Fibroblast of lung (primary cell): ENCODE results near the gene CYBA. TPM values are rescaled to one million over a fixed set of nuclear protein-coding genes. Genes with fewer than 3 reads are reported as not detected.

ENCODE experiments used
- DNase-seq, 2 donors: peaks; one replicate each; pipeline versions ENCODE4 v3.0.0 to v3.0.0-alpha.2; 2010; ENCODE audit warnings: low read depth in 2 of 2
- H2AFZ ChIP-seq: 2 replicates; pipeline ENCODE4 v1.5.1; 2012; ENCODE audit warnings: low read length, control low read depth, inconsistent platforms
- H3K27ac ChIP-seq: 2 replicates; pipeline ENCODE4 v1.5.1; 2011; ENCODE audit warnings: low read length, control low read depth; ENCODE audit not compliant: insufficient read depth
- H3K27me3 ChIP-seq: 2 replicates; pipeline ENCODE4 v1.5.1; 2011; ENCODE audit warnings: mild to moderate bottlenecking, low read length; ENCODE audit not compliant: control insufficient read depth, insufficient read depth
- H3K36me3 ChIP-seq: 2 replicates; pipeline ENCODE4 v1.5.1; 2011; ENCODE audit warnings: low read length; ENCODE audit not compliant: control insufficient read depth, insufficient read depth
- H3K4me1 ChIP-seq: 2 replicates; pipeline ENCODE4 v1.5.1; 2011; ENCODE audit warnings: low read length; ENCODE audit not compliant: control insufficient read depth, insufficient read depth; ENCODE audit errors: extremely low read depth
- H3K4me2 ChIP-seq: 2 replicates; pipeline ENCODE4 v1.5.1; 2011; ENCODE audit warnings: low read length, control low read depth; ENCODE audit not compliant: insufficient read depth; ENCODE audit errors: extremely low read depth
- H3K4me3 ChIP-seq, 4 experiments: fragments of 200-600 bp in 1 of 4; sonication (generic) in 1 of 4; replicated peaks in 1 of 4; 2 replicates each; pipeline ENCODE4 v1.5.1; 2011 to 2016; ENCODE audit warnings: low read length in 4 of 4, low read depth in 3 of 4, mild to moderate bottlenecking in 3 of 4, control low read depth in 2 of 4, inconsistent platforms in 1 of 4, mixed read lengths in 1 of 4; ENCODE audit not compliant: insufficient read depth in 1 of 4; ENCODE audit errors: control extremely low read depth in 1 of 4
- H3K79me2 ChIP-seq: 2 replicates; pipeline ENCODE4 v1.5.1; 2012; ENCODE audit warnings: mild to moderate bottlenecking, low read length, inconsistent platforms; ENCODE audit not compliant: control insufficient read depth, insufficient read depth
- H3K9ac ChIP-seq: 2 replicates; pipeline ENCODE4 v1.5.1; 2011; ENCODE audit warnings: mild to moderate bottlenecking, low read length, control low read depth; ENCODE audit not compliant: insufficient read depth
- H3K9me3 ChIP-seq: 2 replicates; pipeline ENCODE4 v1.5.1; 2012; ENCODE audit warnings: low read depth, low read length; ENCODE audit not compliant: control insufficient read depth, insufficient read depth
- H4K20me1 ChIP-seq: 2 replicates; pipeline ENCODE4 v1.5.1; 2011; ENCODE audit warnings: low read length; ENCODE audit not compliant: control insufficient read depth, insufficient read depth; ENCODE audit errors: extremely low read depth
- EZH2 ChIP-seq: IDR thresholded peaks from 2 replicates; pipeline ENCODE4 v1.5.1; 2012; ENCODE audit warnings: low read length, control low read depth, mild to moderate bottlenecking; ENCODE audit errors: missing control alignments
- polyA plus RNA-seq, 2 donors: library from polyadenylated mRNA; depleted of rRNA in 1 of 2; stranded (reverse) in 1 of 2; unstranded in 1 of 2; fragments of >200 nt; gene quantifications; 2 replicates each; pipeline ENCODE4 v1.2.1, GENCODE V29; 2011 to 2012; ENCODE audit warnings: missing spikeins in 1 of 2
- total RNA-seq: library from RNA; depleted of rRNA; stranded (reverse); fragments of >200 nt; gene quantifications from 2 replicates; pipeline ENCODE4 v1.2.1, GENCODE V29; 2014
- TF ChIP-seq, protein P1 (sequence below), 2 donors: IDR thresholded peaks in 1 of 2; conservative IDR thresholded peaks in 1 of 2; 1 replicate in 1 of 2; 2 replicates in 1 of 2; pipeline ENCODE4 v1.5.1; 2011 to 2012; ENCODE audit warnings: low read length in 2 of 2, control low read depth in 1 of 2, inconsistent platforms in 1 of 2, low read depth in 1 of 2, mild to moderate bottlenecking in 1 of 2

The CYBA gene
- total and polyA plus RNA-seq, 2 donors (not counting 1 experiment from before 2014, with no cell fraction given): 74.7 to 124 TPM

DNA sequence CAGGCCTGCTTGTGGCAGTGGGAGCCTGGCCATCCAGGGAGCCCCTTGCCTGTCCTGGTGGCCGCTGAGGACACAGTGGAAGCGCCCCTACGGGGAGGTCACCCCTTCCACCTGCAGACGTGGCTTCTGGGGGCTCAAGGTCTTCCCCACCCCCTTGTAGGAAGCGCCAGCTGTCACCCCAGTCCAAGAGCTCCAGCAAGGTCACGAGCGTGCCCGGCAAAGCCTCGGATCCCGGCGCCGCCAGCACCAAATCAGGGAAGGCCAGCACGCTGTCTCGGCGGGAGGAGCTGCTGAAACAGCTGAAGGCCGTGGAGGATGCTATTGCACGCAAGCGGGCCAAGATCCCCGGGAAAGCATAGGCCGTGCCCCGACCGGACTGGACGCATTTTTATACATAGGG is 19.9 kb downstream of the CYBA start:
- Histone ChIP-seq H3K9me3 (no peaks in the 10 kb centered on the region), H3K27ac (no peak overlapping the region), H3K4me2 (no peak overlapping the region), H3K4me3 (no peak overlapping the region), H4K20me1 (no peaks in the 10 kb centered on the region), H2AFZ (no peak overlapping the region), H3K36me3 (peaks cover 16% of the 10 kb centered on the region), H3K9ac (no peak overlapping the region), H3K79me2 (no peaks in the 10 kb centered on the region), H3K4me1 (peaks cover 2% of the 10 kb centered on the region), H3K27me3 (no peaks in the 10 kb centered on the region)
- TF ChIP-seq, protein P1, sequence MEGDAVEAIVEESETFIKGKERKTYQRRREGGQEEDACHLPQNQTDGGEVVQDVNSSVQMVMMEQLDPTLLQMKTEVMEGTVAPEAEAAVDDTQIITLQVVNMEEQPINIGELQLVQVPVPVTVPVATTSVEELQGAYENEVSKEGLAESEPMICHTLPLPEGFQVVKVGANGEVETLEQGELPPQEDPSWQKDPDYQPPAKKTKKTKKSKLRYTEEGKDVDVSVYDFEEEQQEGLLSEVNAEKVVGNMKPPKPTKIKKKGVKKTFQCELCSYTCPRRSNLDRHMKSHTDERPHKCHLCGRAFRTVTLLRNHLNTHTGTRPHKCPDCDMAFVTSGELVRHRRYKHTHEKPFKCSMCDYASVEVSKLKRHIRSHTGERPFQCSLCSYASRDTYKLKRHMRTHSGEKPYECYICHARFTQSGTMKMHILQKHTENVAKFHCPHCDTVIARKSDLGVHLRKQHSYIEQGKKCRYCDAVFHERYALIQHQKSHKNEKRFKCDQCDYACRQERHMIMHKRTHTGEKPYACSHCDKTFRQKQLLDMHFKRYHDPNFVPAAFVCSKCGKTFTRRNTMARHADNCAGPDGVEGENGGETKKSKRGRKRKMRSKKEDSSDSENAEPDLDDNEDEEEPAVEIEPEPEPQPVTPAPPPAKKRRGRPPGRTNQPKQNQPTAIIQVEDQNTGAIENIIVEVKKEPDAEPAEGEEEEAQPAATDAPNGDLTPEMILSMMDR (conservative IDR thresholded peaks at IDR 0.05 in 1 of 2, IDR thresholded peaks at IDR 0.05 in 1 of 2; ENCODE audit: low read depth in 1 of 2, low read length in 2 of 2): no peak
- TF ChIP-seq EZH2: no peak
- DNase-seq: no peak

DNA sequence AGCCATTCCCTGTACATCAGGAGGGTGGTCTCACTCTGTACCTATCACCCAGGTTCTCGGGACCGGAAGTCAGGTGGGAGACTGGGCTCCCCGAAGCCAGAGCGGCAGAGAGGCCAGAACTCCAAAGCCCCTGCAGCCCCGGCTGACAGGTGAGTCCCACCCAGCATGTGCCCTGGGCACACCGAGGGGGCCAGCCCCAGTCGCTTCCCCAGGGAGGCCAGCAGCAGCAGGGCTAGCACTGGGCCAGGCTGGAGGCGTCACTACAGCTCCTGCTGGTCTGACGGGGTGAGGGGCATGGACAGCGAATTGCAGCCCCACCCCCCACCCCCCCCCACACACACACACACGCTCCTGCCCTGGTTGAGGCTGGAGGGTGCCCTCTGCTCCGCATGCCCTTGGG is 20.4 kb downstream of the CYBA start:
- no peaks in the 10 kb centered on the region for H4K20me1 ChIP-seq
- no peak overlapping the region for H3K9ac ChIP-seq
- no peak overlapping the region for H3K27ac ChIP-seq
- no peaks in the 10 kb centered on the region for H3K9me3 ChIP-seq
- no peak overlapping the region for H3K4me2 ChIP-seq
- no peak overlapping the region for H2AFZ ChIP-seq
- no peak overlapping the region for H3K4me3 ChIP-seq
- DNase-seq: no peak
- no peak for TF ChIP-seq EZH2
- TF ChIP-seq, protein P1 (conservative IDR thresholded peaks at IDR 0.05 in 1 of 2, IDR thresholded peaks at IDR 0.05 in 1 of 2; ENCODE audit: low read depth in 1 of 2, low read length in 2 of 2): no peak
- peaks cover 2% of the 10 kb centered on the region for H3K4me1 ChIP-seq
- H3K27me3 ChIP-seq: no peaks in the 10 kb centered on the region
- H3K79me2 ChIP-seq: no peaks in the 10 kb centered on the region
- H3K36me3 ChIP-seq: peaks cover 16% of the 10 kb centered on the region

DNA sequence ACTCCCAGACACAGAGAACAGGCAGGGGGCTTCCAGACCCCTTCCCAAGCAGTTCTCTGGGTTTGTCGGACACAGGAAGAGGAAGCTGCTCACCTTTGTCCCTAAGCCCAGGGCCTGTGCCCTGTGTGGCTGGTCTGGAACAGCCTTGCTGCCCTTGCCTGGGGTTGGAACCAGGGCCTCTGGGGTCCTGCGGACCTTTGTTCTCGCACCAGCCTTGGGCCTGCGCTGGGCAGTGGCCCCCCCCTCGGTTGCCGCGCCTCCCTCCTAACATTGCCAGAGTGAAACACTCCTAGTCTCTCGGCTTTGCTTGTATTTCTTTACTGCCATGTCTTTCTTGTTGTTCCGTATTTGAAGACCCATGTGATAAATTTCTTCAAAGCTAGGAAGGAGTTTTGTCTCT is 21.0 kb downstream of the CYBA start:
- Histone ChIP-seq H3K4me3 (no peak overlapping the region), H3K27me3 (no peaks in the 10 kb centered on the region), H3K4me1 (peaks cover 2% of the 10 kb centered on the region), H3K4me2 (no peak overlapping the region), H3K79me2 (no peaks in the 10 kb centered on the region), H4K20me1 (no peaks in the 10 kb centered on the region), H3K9ac (no peak overlapping the region), H3K9me3 (no peaks in the 10 kb centered on the region), H3K27ac (no peak overlapping the region), H2AFZ (no peak overlapping the region), H3K36me3 (peaks cover 20% of the 10 kb centered on the region)
- TF ChIP-seq, protein P1 (conservative IDR thresholded peaks at IDR 0.05 in 1 of 2, IDR thresholded peaks at IDR 0.05 in 1 of 2; ENCODE audit: low read depth in 1 of 2, low read length in 2 of 2): no peak
- TF ChIP-seq EZH2: no peak
- no peak for DNase-seq
